A673 (cell line): Measurements from ENCODE around the gene S100Z. TPM values are rescaled to one million over a fixed set of nuclear protein-coding genes. Genes with fewer than 3 reads are reported as not detected.

Experiments
- BruUV-seq: library from RNA; stranded (reverse); fragments of 400-500 nt; replicated peaks from 2 replicates; lab custom pipeline; 2021; lab: Mats Ljungman, UMichigan
- CTCF ChIA-PET: fragments of 300-600 bp; sonication (Branson Sonifier 250); formaldehyde crosslinking; loops from one replicate; lab custom pipeline; 2022; ENCODE audit warnings: antibody characterized with exemption; lab: Charles Lee
- POLR2A ChIA-PET: fragments of 300-600 bp; sonication (Branson Sonifier 250); formaldehyde crosslinking; loops from one replicate; lab custom pipeline; 2022; ENCODE audit warnings: antibody characterized with exemption; ENCODE audit not compliant: low non-redundant PET; lab: Charles Lee
- DNase-seq: peaks from one replicate; pipeline ENCODE4 v3.0.0-alpha.2; 2015; ENCODE audit warnings: low spot score
- H3K27ac ChIP-seq: fragments of 200-600 bp; sonication (generic); 2 replicates; pipeline ENCODE4 v1.5.1; 2016; ENCODE audit warnings: mixed run types, low read depth, mild to moderate bottlenecking, mixed read lengths, antibody characterized with exemption, low read length; ENCODE audit not compliant: poor library complexity, severe bottlenecking
- H3K27me3 ChIP-seq: fragments of 200-600 bp; sonication (generic); replicated peaks from 2 replicates; pipeline ENCODE4 v1.6.1; 2017; ENCODE audit warnings: mixed run types, low read depth, mild to moderate bottlenecking, mixed read lengths, antibody characterized with exemption, low read length; ENCODE audit not compliant: insufficient read depth, poor library complexity
- H3K36me3 ChIP-seq: fragments of 200-600 bp; sonication (generic); 2 replicates; pipeline ENCODE4 v1.6.1; 2016; ENCODE audit warnings: mixed run types, mild to moderate bottlenecking, mixed read lengths, antibody characterized with exemption, low read length; ENCODE audit not compliant: insufficient read depth, poor library complexity, severe bottlenecking
- H3K4me1 ChIP-seq: fragments of 200-600 bp; sonication (generic); 2 replicates; pipeline ENCODE4 v1.6.1; 2017; ENCODE audit warnings: mixed run types, mild to moderate bottlenecking, mixed read lengths, antibody characterized with exemption, low read length; ENCODE audit not compliant: insufficient read depth, poor library complexity, severe bottlenecking
- H3K4me3 ChIP-seq: fragments of 200-600 bp; sonication (generic); 2 replicates; pipeline ENCODE4 v1.5.1; 2016; ENCODE audit warnings: low read depth, mixed run types, mild to moderate bottlenecking, mixed read lengths, low read length; ENCODE audit not compliant: poor library complexity, severe bottlenecking
- H3K9me3 ChIP-seq: fragments of 200-600 bp; sonication (generic); 2 replicates; pipeline ENCODE4 v1.6.1; 2016; ENCODE audit warnings: mixed run types, low read depth, mild to moderate bottlenecking, mixed read lengths, antibody characterized with exemption, low read length; ENCODE audit not compliant: poor library complexity, severe bottlenecking
- EZH2 ChIP-seq: fragments of 200-600 bp; sonication (generic); IDR thresholded peaks from 2 replicates; pipeline ENCODE4 v1.6.1; 2017; ENCODE audit warnings: borderline replicate concordance, low read depth, mild to moderate bottlenecking, mixed read lengths, antibody characterized with exemption, low read length; ENCODE audit not compliant: poor library complexity, severe bottlenecking
- intact Hi-C: fragments of 100-400 bp; cut with micrococcal nuclease; formaldehyde crosslinking; loops from one replicate; pipeline ENCODE4 v1.10.0; 2022; ENCODE audit not compliant: unreplicated experiment
- total RNA-seq: library from RNA; stranded (reverse); gene quantifications from 2 replicates; pipeline ENCODE4 v1.2.3, GENCODE V29; 2021
- TF ChIP-seq, protein P1 (sequence below): fragments of 300-800, 200-600 bp; sonication (generic); conservative IDR thresholded peaks from 2 replicates; pipeline ENCODE4 v1.5.1; 2017; ENCODE audit warnings: low read depth, mild to moderate bottlenecking, antibody characterized with exemption, low read length, moderate library complexity, mixed read lengths

S100Z gene
- total RNA-seq, 1 experiment from 2014 or later = not detected

DNA sequence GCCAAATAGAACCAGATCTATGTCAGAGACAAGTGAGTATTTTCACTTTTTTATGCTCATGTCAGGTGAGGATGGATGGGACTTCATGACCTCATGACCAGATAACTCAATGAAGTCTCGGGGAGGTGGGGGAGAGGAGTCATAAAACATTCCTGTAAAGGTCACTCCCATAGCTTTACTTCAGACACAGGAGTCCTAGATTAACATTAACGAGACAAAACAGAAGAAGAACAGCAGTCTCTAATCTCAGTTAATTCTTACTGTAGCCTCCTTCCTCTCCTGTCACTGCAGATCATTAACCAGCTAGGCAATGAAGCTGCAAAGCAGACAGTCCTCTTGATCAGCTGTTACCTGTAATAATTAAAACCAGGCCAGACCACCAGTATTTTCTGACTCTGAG is 114.2 kb downstream of the S100Z start:
- ChIA-PET CTCF (no interaction called here), POLR2A (no interaction called here)
- TF ChIP-seq, protein P1, sequence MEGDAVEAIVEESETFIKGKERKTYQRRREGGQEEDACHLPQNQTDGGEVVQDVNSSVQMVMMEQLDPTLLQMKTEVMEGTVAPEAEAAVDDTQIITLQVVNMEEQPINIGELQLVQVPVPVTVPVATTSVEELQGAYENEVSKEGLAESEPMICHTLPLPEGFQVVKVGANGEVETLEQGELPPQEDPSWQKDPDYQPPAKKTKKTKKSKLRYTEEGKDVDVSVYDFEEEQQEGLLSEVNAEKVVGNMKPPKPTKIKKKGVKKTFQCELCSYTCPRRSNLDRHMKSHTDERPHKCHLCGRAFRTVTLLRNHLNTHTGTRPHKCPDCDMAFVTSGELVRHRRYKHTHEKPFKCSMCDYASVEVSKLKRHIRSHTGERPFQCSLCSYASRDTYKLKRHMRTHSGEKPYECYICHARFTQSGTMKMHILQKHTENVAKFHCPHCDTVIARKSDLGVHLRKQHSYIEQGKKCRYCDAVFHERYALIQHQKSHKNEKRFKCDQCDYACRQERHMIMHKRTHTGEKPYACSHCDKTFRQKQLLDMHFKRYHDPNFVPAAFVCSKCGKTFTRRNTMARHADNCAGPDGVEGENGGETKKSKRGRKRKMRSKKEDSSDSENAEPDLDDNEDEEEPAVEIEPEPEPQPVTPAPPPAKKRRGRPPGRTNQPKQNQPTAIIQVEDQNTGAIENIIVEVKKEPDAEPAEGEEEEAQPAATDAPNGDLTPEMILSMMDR = no peak
- no peak for TF ChIP-seq EZH2
- no peak for DNase-seq
- Histone ChIP-seq H3K36me3 (no peaks in the 10 kb centered on the region), H3K4me1 (peaks cover 4% of the 10 kb centered on the region), H3K27me3 (no peaks in the 10 kb centered on the region), H3K9me3 (no peaks in the 10 kb centered on the region), H3K27ac (no peak overlapping the region), H3K4me3 (no peak overlapping the region)
- intact Hi-C loops = no loop called here
- BruUV-seq = no TSS peak

Other genes starting within 250 kb of the S100Z start
- gene F2RL2, start 226.6 kb upstream of the S100Z start, total RNA-seq = 14.0 and 14.4 TPM in 2 replicates
- 83.3 and 92.1 TPM in 2 replicates for gene F2R, start 133.9 kb upstream of the S100Z start, total RNA-seq
- 0.32 and 0.39 TPM in 2 replicates for gene F2RL1, start 31.0 kb upstream of the S100Z start, total RNA-seq
- gene CRHBP, start 103.0 kb downstream of the S100Z start, total RNA-seq = not detected in 2 replicates
- gene AGGF1, start 180.4 kb downstream of the S100Z start, total RNA-seq = 20.9 and 23.2 TPM in 2 replicates
- gene ZBED3, start 237.3 kb downstream of the S100Z start, total RNA-seq = 9.9 and 10.4 TPM in 2 replicates